GM21360 (cell line): ENCODE results near the gene FCRL6.

Experiments used
- ATAC-seq: cut with Tn5 transposase; IDR thresholded peaks from one replicate; pipeline ENCODE4 v1.9.1; 2021; ENCODE audit warnings: mild to moderate bottlenecking, moderate library complexity; ENCODE audit not compliant: unreplicated experiment

Gene FCRL6

GRCh38 chr1:159798893-159799292, 3.3 kb upstream of the FCRL6 start:
- no peak for ATAC-seq

GRCh38 chr1:159799446-159799985, 2.6 kb upstream of the FCRL6 start:
- ATAC-seq, result no peak

GRCh38 chr1:159800177-159800930, 1.8 kb upstream of the FCRL6 start:
- ATAC-seq, result no peak

- no peak for ATAC-seq
Measured at GRCh38 chr1:159803956-159804689, 2.0 kb downstream of the FCRL6 start.

- ATAC-seq, result no peak
Measured at GRCh38 chr1:159804924-159805323, 2.8 kb downstream of the FCRL6 start.

GRCh38 chr1:159815926-159816325, 13.8 kb downstream of the FCRL6 start:
- no peak for ATAC-seq

- no peak for ATAC-seq
Measured at GRCh38 chr1:159817276-159818041, 15.3 kb downstream of the FCRL6 start.

GRCh38 chr1:159821171-159821867, 19.2 kb downstream of the FCRL6 start:
- no peak for ATAC-seq

GRCh38 chr1:159823406-159823805, 21.2 kb downstream of the FCRL6 start:
- no peak for ATAC-seq

- no peak for ATAC-seq
Measured at GRCh38 chr1:159825564-159825963, 23.4 kb downstream of the FCRL6 start.

- no peak for ATAC-seq
Measured at GRCh38 chr1:159826441-159827101, 24.4 kb downstream of the FCRL6 start, which contains the start of gene SLAMF8. SLAMF8 (plus strand) TSS chr1:159826873; CDS start chr1:159826899, 26 bp downstream.

GRCh38 chr1:159827102-159827490, 24.9 kb downstream of the FCRL6 start:
- ATAC-seq, result no peak

GRCh38 chr1:159827549-159827948, 25.4 kb downstream of the FCRL6 start:
- no peak for ATAC-seq

- no peak for ATAC-seq
Measured at GRCh38 chr1:159828176-159828575, 26.0 kb downstream of the FCRL6 start.

- no peak for ATAC-seq
Measured at GRCh38 chr1:159828581-159829272, 26.6 kb downstream of the FCRL6 start.

- peak; percentile 88 for ATAC-seq
Measured at GRCh38 chr1:159829273-159829634, 27.1 kb downstream of the FCRL6 start.

GRCh38 chr1:159829822-159830465, 27.8 kb downstream of the FCRL6 start:
- no peak for ATAC-seq

- no peak for ATAC-seq
Measured at GRCh38 chr1:159830722-159831121, 28.6 kb downstream of the FCRL6 start.
